Esophagus mucosa (tissue), 1 donor: Measurements from ENCODE around the gene SUPT20HL2. TPM values are rescaled to one million over a fixed set of nuclear protein-coding genes. Genes with fewer than 3 reads are reported as not detected.
"Not testable (repeated sequence)": the region's sequence is repeated elsewhere in the genome, so short reads cannot be mapped to it uniquely, and the experiment has no call there.

Experiments used
- ATAC-seq: fragments of 200-7000 bp; cut with Tn5 transposase; one replicate; pipeline ENCODE4 v1.9.1; 2020
- total RNA-seq: library from RNA; stranded (reverse); gene quantifications from one replicate; pipeline ENCODE4 v1.2.4, GENCODE V29; 2023
- donor health status: DM: yes; HTN: yes; CAD: no.

Gene SUPT20HL2
- total RNA-seq, 1 donor from 2014 or later: not detected

GRCh38 chrX:24309580-24310374 is 4.1 kb downstream of the SUPT20HL2 start:
- not testable (repeated sequence) for ATAC-seq

- not testable (repeated sequence) for ATAC-seq
Measured at GRCh38 chrX:24308803-24309202, 5.1 kb downstream of the SUPT20HL2 start.

GRCh38 chrX:24306440-24306839 is 7.4 kb downstream of the SUPT20HL2 start:
- no peak for ATAC-seq

DNA sequence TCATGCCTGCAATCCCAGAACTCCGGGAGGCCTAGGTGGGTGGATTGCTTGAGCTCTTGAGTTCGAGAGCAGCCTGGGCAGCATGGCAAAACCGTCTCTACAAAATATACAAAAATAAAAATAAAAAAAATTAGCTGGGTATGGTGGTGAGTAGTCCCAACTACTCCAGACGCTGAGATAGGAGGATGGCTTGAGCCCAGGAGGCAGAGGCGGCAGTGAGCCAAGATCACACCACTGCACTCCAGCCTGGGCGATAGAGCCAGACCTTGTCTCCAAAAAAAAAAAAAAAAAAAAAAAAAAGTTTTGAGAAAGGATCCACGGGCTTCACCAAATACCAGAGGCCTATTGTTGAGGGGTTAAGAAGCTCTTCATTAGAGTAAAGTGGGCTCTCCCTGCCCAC is 8.0 kb downstream of the SUPT20HL2 start:
- ATAC-seq: no peak

GRCh38 chrX:24301806-24302205 is 12.1 kb downstream of the SUPT20HL2 start:
- no peak for ATAC-seq

GRCh38 chrX:24301060-24301459 is 12.8 kb downstream of the SUPT20HL2 start:
- ATAC-seq: peak; percentile 90

GRCh38 chrX:24298191-24298590 is 15.7 kb downstream of the SUPT20HL2 start:
- no peak for ATAC-seq

- ATAC-seq: no peak
Measured at GRCh38 chrX:24294619-24295018, 19.2 kb downstream of the SUPT20HL2 start.

DNA sequence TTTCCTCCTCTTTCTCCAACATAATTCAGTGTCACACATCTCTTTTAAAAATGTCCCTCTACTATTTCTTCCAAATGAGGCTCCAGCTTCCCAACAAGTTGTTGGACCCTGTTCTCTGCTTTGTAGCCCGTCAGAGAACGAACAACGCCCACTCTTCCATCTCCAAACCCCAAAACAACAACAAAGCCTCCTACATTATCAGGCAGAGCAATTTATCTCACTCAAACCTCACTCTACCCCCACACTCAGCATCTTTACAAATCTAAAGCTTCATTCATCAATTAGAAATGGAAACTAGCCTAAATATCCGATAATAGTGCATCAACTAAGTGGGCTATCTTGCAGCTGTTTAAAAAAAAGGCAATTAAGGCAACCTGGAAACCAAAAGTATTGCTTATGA is 20.5 kb downstream of the SUPT20HL2 start:
- ATAC-seq: no peak

DNA sequence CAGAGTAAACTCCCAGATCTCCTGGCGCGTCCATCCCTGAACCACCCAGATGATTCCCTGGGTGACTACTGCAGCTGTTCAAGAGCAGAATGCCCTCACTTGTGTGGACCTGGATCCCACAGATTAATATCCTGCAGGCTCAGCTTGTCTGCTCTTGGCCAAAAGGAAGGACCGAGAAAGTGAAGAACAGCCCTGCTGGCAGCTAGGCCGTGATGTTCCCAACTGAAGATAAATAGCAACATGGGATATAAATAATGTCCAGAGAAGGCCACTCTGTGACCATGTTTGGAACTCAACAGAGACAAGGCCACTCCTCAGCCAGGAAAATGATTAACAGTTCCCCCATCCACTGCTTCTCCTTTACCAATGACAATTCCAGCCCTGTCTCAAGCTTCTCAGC is 21.5 kb downstream of the SUPT20HL2 start:
- ATAC-seq: no peak

DNA sequence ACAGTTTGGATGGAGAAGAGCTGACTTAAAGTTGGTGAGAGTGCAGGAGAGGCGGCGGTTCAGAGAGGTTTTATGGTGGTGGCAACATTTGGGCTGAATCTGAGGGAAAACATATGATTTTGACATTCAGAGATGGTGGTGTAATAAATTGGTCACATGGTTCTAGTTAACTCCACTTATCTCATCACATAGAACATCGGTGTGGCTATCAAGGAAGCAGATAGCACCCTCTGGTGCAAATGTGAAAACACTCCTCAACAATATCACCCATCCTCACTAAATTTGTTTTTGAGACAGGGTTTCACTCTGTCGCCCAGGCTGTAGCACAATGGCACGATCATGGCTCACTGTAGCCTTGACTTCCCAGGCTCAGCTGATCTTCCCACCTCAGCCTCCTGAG is 28.8 kb downstream of the SUPT20HL2 start:
- no peak for ATAC-seq

- ATAC-seq: no peak
Measured at GRCh38 chrX:24283127-24283794, 30.6 kb downstream of the SUPT20HL2 start.

GRCh38 chrX:24282381-24283126 is 31.3 kb downstream of the SUPT20HL2 start:
- no peak for ATAC-seq

DNA sequence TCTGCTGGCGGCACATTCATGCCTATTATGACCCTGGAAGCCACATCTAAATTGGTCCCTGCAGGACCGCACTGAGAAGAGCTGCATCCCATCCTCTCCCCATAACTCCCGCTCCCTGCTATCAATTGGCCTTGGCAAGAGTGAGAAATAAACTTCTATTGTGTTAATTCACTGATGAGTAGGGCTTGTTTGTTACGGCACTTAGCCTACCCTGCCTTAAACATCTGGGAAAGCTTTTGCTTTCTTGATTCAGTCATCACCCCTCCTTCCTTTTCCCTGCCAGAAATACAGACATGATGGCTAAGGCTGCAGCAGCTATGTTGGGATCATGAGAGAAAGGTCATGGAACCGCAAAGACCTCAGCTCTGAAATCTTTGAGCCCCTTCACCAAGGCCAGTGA is 36.5 kb downstream of the SUPT20HL2 start:
- no peak for ATAC-seq

- no peak for ATAC-seq
Measured at GRCh38 chrX:24276015-24276414, 37.9 kb downstream of the SUPT20HL2 start.

DNA sequence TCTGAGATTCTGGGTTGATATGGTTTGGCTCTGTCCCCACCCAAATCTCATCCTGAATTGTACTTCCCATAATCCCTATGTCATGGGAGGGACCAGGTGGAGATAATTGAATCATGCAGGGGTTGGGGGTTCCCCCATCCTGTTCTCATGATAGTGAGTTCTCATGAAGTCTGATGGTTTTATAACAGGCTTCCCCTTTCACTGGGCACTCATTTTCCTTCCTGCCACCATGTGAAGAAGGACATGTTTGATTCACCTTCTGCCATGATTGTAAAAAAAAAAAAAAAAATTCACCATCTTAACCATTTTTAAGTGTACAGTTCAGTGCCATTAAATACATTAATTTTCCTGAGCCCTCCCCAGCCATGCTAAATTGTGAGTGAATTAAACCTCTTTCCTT is 42.6 kb downstream of the SUPT20HL2 start:
- no peak for ATAC-seq

DNA sequence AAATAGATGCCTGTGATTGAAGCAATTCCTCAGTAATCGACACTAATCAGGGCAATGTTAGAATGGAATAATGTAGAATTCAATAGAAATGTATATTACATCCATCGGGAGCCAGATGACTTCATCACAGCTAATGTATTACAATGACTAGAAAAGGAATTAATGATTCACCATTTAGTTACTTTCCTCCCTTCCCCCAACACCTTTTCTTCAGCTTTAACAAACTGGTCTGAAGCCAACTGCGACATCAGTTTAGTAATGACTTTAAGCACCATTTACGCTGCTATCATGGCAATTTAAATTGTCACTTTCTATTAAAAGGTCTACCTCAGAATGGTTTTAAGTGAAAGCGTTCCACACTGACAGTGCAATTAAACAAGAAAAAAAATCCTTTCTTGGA is 45.1 kb downstream of the SUPT20HL2 start:
- no peak for ATAC-seq

- ATAC-seq: no peak
Measured at GRCh38 chrX:24266996-24267395, 46.9 kb downstream of the SUPT20HL2 start.

DNA sequence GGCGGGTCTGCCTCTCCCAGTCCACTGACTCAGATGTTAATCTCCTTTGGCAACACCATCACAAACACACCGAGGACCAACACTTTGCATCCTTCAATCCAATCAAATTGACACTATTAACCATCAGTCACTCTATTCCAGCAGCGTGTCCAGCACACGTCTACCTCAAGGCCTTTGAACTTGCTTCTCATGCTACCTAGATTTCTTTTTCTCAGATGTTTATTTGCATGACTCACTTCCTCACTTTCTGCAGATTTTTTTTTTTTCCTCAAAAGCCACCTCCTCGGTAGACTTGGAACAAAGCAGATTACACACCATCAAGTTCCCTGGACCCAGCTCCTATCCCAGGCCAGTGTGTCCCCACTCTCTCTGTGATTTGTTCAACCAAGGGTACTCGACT is 49.5 kb downstream of the SUPT20HL2 start:
- ATAC-seq: no peak

GRCh38 chrX:24262309-24262708 is 51.6 kb downstream of the SUPT20HL2 start:
- ATAC-seq: no peak
